Activated CD8-positive, alpha-beta memory T cell treated with anti-CD3 and anti-CD28 coated beads for 48 hours (primary cell): Measurements from ENCODE around the gene ZACN.
"Not testable (repeated sequence)": the region's sequence is repeated elsewhere in the genome, so short reads cannot be mapped to it uniquely, and the experiment has no call there.

ENCODE experiments used
- DNase-seq, 3 experiments: peaks; one replicate each; pipeline ENCODE4 v3.0.0-alpha.2; 2020; ENCODE audit warnings: low read depth in 2 of 3, low spot score in 2 of 3

Gene ZACN

GRCh38 chr17:76053246-76054111, 25.5 kb upstream of the ZACN start:
- no peak for DNase-seq

GRCh38 chr17:76054112-76054476, 24.9 kb upstream of the ZACN start:
- DNase-seq: no peak

- DNase-seq: no peak
Observed at GRCh38 chr17:76056882-76057281, 22.1 kb upstream of the ZACN start.

- not testable (repeated sequence) for DNase-seq
Observed at GRCh38 chr17:76058264-76058663, 20.7 kb upstream of the ZACN start.

GRCh38 chr17:76063875-76064546, 15.0 kb upstream of the ZACN start:
- no peak for DNase-seq

- no peak for DNase-seq
Observed at GRCh38 chr17:76065775-76066174, 13.2 kb upstream of the ZACN start.

- no peak for DNase-seq
Observed at GRCh38 chr17:76071531-76072147, 7.3 kb upstream of the ZACN start.

GRCh38 chr17:76072148-76072858, 6.7 kb upstream of the ZACN start, which contains the start of gene SRP68:
SRP68 (minus strand) TSS chr17:76072517; CDS start chr17:76072491, 26 bp downstream.
- DNase-seq: peak; percentile 76 to 77 (median 77)

GRCh38 chr17:76074390-76075363, 4.3 kb upstream of the ZACN start, which contains the start of gene GALR2:
GALR2 (plus strand) TSS chr17:76074781; CDS start chr17:76074884, 103 bp downstream.
- DNase-seq: no peak

GRCh38 chr17:76075364-76076145, 3.4 kb upstream of the ZACN start:
- DNase-seq: no peak

- DNase-seq: no peak
Observed at GRCh38 chr17:76076146-76076764, 2.7 kb upstream of the ZACN start.

GRCh38 chr17:76076765-76077583, 2.0 kb upstream of the ZACN start:
- no peak for DNase-seq

GRCh38 chr17:76077584-76078110, 1.3 kb upstream of the ZACN start:
- DNase-seq: no peak

GRCh38 chr17:76078370-76078769, 612 bp upstream of the ZACN start:
- not testable (repeated sequence) for DNase-seq

GRCh38 chr17:76079535-76079955, 563 bp downstream of the ZACN start:
- DNase-seq: no peak

- no peak for DNase-seq
Observed at GRCh38 chr17:76079956-76080767, 1.2 kb downstream of the ZACN start.

- no peak for DNase-seq
Observed at GRCh38 chr17:76080768-76081287, 1.8 kb downstream of the ZACN start.
